Measurements from ENCODE around the gene MVB12A.

Gene MVB12A

DNA sequence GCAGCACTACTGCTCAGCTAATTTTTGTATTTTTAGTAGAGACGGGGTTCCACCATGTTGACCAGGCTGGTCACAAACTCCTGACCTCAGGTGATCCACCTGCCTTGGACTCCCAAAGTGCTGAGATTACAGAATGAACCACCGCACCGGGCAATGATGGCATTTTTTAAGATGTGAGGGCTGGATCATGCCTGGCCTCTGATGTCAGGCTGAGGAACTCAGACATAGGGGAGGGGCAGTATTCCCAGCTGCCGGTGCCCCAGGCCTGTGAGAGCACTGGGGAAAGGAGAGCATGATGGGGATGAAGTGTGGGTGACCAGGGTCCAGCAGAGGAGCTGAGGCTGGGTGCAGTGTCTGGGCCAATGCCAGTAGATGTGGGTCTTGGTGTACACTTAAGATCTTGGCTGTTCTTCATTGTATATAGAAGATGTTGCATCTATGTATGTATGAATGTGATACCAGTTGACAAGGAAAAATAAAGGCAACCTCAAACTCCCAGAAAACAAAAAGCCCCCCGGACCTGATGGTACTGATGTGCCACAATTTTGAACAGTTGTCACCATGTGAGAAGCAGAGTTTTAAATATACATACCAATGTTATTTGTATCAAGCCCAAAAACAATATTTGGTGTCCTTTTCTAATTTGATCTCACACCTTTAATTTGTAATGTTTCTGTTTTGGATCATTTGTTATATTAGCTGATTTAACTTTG, 39.3 kb upstream of the MVB12A start:
- TF ChIP-seq FOXP2 (optimal IDR thresholded peaks at IDR 0.05; ENCODE audit: borderline replicate concordance, extremely low read depth, extremely low read length, insufficient read depth) (no peak), SIN3A (IDR thresholded peaks at IDR 0.05; ENCODE audit: borderline replicate concordance, insufficient read depth, low read length) (no peak), TAF1 (IDR thresholded peaks at IDR 0.05; ENCODE audit: borderline replicate concordance, insufficient read depth, low read length) (no peak), POLR2AphosphoS5 (IDR thresholded peaks at IDR 0.05; ENCODE audit: low read depth, low read length) (no peak)
- TF ChIP-seq, protein P1, sequence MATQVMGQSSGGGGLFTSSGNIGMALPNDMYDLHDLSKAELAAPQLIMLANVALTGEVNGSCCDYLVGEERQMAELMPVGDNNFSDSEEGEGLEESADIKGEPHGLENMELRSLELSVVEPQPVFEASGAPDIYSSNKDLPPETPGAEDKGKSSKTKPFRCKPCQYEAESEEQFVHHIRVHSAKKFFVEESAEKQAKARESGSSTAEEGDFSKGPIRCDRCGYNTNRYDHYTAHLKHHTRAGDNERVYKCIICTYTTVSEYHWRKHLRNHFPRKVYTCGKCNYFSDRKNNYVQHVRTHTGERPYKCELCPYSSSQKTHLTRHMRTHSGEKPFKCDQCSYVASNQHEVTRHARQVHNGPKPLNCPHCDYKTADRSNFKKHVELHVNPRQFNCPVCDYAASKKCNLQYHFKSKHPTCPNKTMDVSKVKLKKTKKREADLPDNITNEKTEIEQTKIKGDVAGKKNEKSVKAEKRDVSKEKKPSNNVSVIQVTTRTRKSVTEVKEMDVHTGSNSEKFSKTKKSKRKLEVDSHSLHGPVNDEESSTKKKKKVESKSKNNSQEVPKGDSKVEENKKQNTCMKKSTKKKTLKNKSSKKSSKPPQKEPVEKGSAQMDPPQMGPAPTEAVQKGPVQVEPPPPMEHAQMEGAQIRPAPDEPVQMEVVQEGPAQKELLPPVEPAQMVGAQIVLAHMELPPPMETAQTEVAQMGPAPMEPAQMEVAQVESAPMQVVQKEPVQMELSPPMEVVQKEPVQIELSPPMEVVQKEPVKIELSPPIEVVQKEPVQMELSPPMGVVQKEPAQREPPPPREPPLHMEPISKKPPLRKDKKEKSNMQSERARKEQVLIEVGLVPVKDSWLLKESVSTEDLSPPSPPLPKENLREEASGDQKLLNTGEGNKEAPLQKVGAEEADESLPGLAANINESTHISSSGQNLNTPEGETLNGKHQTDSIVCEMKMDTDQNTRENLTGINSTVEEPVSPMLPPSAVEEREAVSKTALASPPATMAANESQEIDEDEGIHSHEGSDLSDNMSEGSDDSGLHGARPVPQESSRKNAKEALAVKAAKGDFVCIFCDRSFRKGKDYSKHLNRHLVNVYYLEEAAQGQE (IDR thresholded peaks at IDR 0.05; ENCODE audit: insufficient read depth in 1 of 2, low read depth in 2 of 2, low read length in 2 of 2): no peak

DNA sequence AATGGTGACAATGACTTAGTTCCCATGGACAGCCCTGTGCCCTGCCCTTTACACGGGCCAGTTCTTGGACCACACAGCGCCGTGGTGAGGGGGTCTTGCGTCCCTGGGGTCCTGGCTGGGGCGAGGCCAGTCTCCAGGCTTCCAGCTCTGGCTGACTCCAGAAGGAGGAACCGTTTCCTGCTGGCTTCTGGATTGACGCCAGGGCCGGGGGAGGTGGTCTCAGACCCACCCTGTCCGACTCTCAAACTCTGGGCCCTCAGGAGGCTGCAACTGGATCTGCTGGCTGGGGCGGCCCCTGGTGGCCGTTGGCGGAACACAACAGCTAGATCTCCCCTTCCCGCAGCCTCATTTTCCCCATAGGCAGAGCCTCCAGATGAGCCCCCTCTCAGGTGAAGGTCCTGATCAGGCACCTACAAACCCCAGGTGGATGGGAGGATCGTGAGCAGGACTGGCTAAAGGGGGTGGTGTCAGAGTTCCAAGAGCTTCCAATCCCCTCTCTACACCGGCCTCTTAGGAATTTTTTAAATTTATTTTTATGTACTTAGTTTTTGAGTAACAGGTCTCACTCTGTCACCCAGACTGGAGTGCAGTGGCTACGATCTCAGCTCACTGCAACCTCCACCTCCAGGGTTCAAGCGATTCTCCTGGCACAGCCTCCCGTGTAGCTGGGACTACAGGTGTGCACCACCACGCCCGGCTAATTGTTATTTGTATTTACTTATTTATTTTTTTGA, 33.8 kb upstream of the MVB12A start:
- no peak for TF ChIP-seq POLR2AphosphoS5 (IDR thresholded peaks at IDR 0.05; ENCODE audit: low read depth, low read length)
- TF ChIP-seq, protein P1 (IDR thresholded peaks at IDR 0.05; ENCODE audit: insufficient read depth in 1 of 2, low read depth in 2 of 2, low read length in 2 of 2): no peak
- peak; percentile 45 for TF ChIP-seq FOXP2 (optimal IDR thresholded peaks at IDR 0.05; ENCODE audit: borderline replicate concordance, extremely low read depth, extremely low read length, insufficient read depth)
- no peak for TF ChIP-seq TAF1 (IDR thresholded peaks at IDR 0.05; ENCODE audit: borderline replicate concordance, insufficient read depth, low read length)
- TF ChIP-seq SIN3A (IDR thresholded peaks at IDR 0.05; ENCODE audit: borderline replicate concordance, insufficient read depth, low read length): no peak

GRCh38 chr19:17389288-17389687, 30.6 kb upstream of the MVB12A start:
- TF ChIP-seq, protein P1 (IDR thresholded peaks at IDR 0.05; ENCODE audit: insufficient read depth in 1 of 2, low read depth in 2 of 2, low read length in 2 of 2): no peak
- no peak for TF ChIP-seq POLR2AphosphoS5 (IDR thresholded peaks at IDR 0.05; ENCODE audit: low read depth, low read length)
- no peak for TF ChIP-seq SIN3A (IDR thresholded peaks at IDR 0.05; ENCODE audit: borderline replicate concordance, insufficient read depth, low read length)
- TF ChIP-seq TAF1 (IDR thresholded peaks at IDR 0.05; ENCODE audit: borderline replicate concordance, insufficient read depth, low read length): no peak
- TF ChIP-seq FOXP2 (optimal IDR thresholded peaks at IDR 0.05; ENCODE audit: borderline replicate concordance, extremely low read depth, extremely low read length, insufficient read depth): no peak

DNA sequence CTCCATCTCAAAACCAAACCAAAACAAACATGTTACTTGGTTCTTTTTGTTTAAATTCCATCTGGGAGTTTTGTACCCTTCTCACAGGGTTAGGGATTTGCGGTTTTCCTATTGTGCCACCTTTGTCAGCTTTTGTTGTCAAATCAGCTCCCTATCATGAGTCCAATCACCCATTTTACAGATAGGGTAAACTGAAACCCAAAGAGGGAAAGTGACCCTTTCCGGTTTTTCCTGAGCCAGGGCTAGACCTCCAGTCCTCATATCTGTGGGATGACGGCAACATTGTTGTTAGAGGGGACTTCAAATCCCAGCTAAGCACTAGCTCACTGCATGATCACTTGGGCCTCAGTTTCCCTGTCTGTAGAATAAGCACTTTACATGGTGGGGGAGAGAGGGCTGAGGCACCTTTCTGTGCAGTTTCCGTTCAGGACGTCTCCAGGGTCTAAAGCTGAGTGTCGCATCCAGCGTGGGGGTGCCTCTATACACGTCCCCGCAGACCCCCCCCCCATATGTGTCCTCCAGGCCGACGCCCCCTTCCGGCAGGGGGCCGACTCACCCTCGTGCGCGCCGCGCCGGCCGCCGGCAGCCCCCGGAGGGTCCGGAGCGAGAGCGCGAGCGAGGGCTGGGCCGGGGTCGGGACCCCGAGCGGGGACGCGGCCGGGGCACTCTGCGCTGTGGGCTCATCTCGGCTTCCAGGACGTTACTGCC, 29.7 kb upstream of the MVB12A start:
- TF ChIP-seq, protein P1 (IDR thresholded peaks at IDR 0.05; ENCODE audit: insufficient read depth in 1 of 2, low read depth in 2 of 2, low read length in 2 of 2): no peak
- TF ChIP-seq FOXP2 (optimal IDR thresholded peaks at IDR 0.05; ENCODE audit: borderline replicate concordance, extremely low read depth, extremely low read length, insufficient read depth) (no peak), TAF1 (IDR thresholded peaks at IDR 0.05; ENCODE audit: borderline replicate concordance, insufficient read depth, low read length) (no peak), SIN3A (IDR thresholded peaks at IDR 0.05; ENCODE audit: borderline replicate concordance, insufficient read depth, low read length) (no peak), POLR2AphosphoS5 (IDR thresholded peaks at IDR 0.05; ENCODE audit: low read depth, low read length) (no peak)

All from PFSK-1 (cell line).